Measurements from ENCODE around the gene EEF2.
A peak's percentile ranks its signal among the peaks of the same experiment; 100 is the strongest.
"Not testable (repeated sequence)": the region's sequence is repeated elsewhere in the genome, so short reads cannot be mapped to it uniquely, and the experiment has no call there.

Gene EEF2

DNA sequence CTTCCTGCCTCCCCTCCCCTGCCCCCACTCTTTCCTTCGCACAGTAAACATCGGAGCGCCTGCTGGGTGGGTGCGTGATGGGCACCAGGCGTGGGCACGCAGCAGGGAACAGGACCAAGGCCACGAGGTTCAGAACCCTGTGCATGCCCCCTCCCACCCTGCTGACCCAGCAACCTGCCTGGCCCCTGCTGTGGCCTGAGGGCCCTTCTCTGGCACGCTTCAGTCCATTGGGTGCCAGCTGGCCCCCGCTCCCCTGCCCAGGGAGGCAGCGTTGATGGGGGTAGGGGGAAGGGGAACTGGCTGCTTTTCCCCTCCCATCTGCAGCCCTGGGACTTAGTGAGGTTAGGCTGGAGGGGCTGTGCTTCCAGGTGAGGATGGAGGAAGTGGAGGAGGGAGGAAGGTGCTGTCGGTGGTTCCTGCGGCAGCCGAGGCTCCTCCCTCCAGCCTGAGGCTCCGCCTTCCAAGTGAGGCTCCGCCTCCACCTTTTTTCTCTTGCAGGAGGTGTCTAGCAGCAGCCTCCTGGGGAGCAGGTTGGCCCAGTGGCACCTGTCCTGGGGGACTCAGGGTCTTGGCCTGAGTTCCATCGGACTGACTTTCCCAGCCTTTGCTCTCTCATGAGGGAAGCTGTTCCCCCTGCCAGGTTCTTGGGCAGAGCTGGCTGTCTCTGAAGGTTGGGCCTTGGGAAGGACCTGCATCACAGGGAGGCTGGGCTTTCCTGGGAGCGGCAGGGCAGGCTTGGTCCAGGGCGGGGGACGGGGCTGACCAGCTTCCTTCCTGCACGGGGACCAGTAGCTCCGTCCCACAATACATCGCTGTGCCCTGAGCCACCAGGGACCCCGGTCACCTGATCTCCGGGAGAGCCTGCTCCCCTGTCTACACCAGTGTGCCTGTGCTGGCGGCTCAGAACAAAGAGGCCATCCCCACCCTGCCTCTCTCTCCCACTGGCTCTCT lies 29.6 kb upstream of the EEF2 start:
- no peak for DNase-seq (ENCODE audit: low spot score)

GRCh38 chr19:4013886-4014540 lies 28.8 kb upstream of the EEF2 start:
- no peak for DNase-seq (ENCODE audit: low spot score)

GRCh38 chr19:4012975-4013634 lies 27.8 kb upstream of the EEF2 start:
- DNase-seq (ENCODE audit: low spot score) = no peak

DNA sequence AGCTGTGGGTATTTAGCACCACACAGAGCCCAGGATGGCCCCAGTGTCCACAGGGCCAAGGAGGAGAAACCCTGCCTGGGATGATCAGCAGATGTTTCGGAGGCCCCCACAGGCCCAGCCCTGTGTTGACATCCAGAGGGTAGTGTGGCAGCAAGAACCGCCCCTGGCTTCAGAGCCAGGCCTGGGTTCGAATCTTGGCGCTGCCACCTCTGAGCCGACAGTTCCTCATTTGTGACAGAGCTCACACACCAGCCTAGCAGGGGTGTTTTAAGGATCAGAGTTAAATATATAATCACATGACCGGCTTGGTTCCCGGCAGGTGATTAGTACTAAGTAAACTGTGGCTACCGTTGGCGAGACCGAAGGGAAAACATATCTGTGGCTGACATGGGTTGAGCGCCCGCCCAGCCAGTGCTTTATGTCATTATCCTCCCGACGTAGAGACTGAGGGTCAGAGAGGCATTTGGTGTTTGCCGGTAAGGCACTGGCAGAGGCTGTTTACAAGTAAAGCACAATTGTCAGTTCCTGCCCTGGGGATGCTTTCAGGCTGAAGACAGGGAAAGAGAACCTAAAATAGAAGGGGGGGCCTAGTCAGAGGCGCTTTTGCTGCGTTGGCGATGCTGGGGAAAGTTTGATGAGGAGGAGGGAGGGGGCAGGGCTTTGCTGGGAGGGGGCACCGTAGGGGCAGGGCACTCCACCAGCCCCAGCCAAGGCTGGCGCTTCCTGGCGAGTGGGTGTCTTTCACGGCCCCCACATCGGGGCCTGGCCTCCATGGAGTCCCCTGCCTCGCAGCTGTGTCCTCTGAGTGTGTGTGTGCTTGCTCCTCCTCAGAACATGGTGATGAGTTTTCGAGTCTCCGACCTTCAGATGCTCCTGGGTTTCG lies 27.1 kb upstream of the EEF2 start:
- no peak for DNase-seq (ENCODE audit: low spot score)

DNA sequence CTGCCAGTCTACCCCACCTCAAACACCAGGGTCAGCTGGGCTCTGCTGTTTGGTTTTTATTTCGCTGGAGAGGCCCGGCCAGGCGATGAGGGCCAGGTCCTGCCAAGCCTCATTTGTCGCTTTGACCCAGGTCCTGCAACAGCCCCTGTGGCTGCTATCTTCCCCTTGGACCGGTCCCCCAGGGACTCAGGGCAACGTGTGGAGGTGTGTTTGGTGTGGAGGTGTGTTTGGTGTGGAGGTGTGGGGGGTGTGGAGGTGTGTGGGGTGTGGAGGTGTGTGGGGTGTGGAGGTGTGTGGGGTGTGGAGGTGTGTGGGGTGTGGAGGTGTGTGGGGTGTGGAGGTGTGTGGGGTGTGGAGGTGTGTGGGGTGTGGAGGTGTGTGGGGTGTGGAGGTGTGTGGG lies 26.2 kb upstream of the EEF2 start:
- DNase-seq (ENCODE audit: low spot score) = not testable (repeated sequence)

GRCh38 chr19:4010808-4011110 lies 25.5 kb upstream of the EEF2 start:
- no peak for DNase-seq (ENCODE audit: low spot score)

GRCh38 chr19:4009990-4010807 lies 24.9 kb upstream of the EEF2 start:
- DNase-seq (ENCODE audit: low spot score) = peak; percentile 48

DNA sequence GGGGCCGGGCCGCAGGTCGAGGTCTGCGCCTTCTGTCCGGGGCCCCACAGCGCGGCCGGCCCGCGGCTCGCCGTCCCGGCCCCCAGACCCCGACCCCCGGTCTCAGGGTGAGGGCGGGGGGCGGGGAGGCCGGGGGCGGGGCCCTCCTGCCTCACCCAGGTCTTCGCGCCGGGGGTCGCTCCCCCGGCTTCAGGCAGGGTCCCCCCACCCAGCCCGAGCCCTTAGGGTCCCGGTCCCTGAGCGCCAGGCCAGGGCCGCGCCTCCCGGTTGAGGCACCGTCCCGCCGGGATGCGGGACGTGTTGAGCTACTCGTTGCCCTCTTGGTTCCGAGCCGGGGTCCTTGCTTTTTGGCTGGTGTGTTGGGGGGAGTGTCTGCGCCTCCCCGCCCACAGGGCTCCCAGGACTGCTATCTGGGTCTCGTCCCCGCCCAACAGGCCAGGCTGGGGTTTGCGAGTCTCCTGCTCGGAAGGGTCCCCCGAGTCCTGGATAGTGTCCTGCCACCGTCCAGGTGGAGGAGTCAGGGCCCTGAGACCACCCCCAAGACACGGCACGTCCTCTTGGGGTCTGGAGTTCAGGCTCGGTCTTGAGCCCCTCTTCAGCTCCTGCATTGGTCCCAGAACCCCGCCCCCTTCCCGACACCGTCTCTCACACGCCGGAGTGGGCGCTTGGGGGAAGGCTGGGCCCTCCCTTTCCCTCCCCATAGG lies 22.7 kb upstream of the EEF2 start:
- DNase-seq (ENCODE audit: low spot score) = no peak

DNA sequence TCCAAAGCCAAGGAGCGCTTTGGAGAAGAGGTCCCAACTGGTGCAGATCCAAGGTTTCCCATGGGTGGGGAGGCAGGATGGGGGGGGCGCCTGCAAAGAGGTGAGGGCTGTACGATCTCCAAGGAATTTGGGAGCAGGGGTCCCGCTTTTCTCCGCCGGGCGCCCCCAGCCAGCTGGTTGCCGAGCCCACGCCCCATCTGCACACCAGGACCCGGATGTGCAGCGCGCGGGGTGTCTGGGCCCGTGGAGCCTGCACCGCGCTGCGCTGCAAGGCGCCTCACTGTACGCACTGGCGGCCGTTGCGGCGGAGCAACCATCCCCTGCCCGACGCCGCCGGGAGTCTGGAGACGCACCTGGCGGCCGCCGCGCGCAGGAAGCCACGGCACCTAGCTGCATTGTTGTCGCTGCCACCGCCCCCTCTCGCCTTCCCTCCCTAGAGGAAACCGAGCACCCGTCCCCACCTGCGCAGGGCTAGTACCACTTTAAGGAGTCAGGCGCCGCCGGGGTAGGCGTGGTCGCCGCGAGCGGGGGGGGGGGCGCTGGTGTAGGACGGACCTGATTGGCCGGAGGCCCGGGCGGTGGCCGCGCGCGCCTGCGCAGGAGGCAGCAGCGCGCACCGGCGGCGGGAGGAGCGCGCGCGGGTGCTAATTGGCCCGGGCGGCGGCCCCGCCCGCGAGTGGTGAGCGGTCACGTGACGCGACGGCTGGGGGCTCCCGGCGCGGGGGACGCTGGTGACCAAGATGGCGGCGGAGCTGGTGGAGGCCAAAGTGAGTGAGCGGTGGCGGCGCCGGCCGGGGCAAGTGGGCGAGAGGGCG lies 22.0 kb upstream of the EEF2 start, which contains the start of gene PIAS4:
Gene PIAS4, plus strand, starts transcription at position 716 of the 815 bp plus-strand sequence. Its CDS starts 25 bp downstream, at position 741.
- peak; percentile 100 for DNase-seq (ENCODE audit: low spot score)

DNA sequence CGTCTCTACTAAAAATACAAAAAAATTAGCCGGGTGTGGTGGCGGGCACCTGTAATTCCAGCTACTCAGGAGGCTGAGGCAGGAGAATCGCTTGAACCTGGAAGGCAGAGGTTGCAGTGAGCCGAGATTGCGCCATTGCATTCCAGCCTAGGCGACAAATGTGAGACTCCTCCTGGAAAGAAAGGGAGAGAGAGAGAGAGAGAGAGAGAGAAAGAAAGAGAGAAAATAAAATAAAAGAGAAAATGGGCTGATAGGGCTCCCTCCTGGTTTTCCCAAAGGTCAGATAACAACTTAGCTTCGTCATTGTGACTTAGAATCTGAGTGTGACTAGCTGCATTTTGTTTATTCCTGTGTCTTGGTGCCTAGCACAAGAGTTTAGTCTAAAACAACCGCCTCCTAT lies 20.2 kb upstream of the EEF2 start:
- DNase-seq (ENCODE audit: low spot score) = not testable (repeated sequence)

GRCh38 chr19:4000798-4001197 lies 15.5 kb upstream of the EEF2 start:
- DNase-seq (ENCODE audit: low spot score) = not testable (repeated sequence)

DNA sequence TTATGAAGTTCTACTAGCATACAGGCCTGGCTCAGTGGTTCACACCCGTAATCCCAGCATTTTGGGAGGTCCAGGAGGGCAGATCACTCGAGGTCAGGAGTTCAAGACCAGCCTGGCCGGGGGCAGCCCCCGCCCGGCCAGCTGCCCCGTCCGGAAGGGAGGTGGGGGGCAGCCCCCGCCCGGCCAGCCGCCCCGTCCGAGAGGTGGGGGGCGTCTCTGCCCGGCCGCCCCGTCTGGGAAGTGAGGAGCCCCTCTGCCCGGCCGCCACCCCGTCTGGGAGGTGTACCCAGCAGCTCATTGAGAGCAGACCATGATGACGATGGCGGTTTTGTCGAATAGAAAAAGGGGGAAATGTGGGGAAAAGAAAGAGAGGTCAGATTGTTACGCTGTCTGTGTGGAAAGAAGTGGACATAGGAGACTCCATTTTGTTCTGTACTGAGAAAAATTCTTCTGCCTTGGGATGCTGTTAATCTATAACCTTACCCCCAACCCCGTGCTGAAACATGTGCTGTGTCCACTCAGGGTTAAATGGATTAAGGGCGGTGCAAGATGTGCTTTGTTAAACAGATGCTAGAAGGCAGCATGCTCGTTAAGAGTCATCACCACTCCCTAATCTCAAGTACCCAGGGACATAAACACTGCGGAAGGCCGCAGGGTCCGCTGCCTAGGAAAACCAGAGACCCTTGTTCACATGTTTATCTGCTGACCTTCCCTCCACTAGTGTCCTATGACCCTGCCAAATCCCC lies 13.6 kb upstream of the EEF2 start:
- not testable (repeated sequence) for DNase-seq (ENCODE audit: low spot score)

DNA sequence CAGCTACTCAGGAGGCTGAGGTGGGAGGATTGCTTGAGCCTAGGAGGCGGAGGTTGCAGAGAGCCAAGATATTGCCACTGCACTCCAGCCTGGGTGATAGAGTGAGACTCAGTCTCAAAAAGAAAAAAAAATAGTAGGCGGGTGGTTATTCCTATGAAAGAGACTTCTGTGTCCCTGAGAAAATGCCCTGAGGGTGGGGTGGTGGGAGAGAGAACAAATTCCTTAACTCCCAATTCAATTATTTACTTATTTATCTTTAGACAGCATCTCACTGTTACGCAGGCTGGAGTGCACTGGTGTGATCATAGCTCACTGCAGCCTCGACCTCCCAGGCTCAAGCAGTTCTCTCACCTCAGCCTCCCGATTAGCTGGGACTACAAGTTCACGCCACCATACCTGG lies 10.3 kb upstream of the EEF2 start:
- no peak for DNase-seq (ENCODE audit: low spot score)

GRCh38 chr19:3990815-3991117 lies 5.5 kb upstream of the EEF2 start:
- no peak for DNase-seq (ENCODE audit: low spot score)

DNA sequence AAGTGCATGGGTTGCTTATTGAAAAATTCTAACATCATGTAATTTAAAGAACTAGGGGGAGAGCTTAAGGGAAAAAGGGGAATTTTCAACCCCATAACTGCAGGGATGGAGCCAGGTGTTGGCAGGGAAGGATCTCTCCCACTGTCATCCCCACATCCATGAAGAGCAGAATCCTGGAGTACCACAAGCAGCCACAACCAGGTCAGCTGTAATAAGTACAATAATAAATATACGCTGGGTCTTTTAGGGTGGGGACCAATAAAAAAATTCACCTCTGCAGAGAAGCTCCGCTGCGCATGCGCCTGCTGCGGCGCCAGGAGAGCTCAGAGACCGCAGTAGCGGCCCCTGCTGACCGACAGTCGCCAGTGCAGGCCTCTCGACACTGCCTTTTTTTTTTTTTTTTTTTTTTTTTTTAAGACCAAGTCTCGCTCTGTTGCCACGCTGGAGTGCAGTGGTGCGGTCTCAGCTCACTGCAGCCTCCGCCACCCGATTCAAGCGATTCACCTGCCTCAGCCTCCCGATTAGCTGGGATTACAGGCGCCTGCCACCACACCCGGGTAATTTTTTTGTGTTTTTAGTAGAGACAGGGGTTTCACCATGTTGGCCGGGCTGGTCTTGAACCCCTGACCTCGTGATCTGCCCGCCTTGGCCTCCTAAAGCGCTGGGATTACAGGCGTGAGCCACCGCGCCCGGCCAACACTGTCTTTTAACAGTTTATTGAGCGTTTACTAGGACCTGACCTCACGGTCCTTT lies 2.5 kb upstream of the EEF2 start:
- peak; percentile 90 for DNase-seq (ENCODE audit: low spot score)

- peak; percentile 69 for DNase-seq (ENCODE audit: low spot score)
Observed at GRCh38 chr19:3986260-3987041, 1.2 kb upstream of the EEF2 start.

DNA sequence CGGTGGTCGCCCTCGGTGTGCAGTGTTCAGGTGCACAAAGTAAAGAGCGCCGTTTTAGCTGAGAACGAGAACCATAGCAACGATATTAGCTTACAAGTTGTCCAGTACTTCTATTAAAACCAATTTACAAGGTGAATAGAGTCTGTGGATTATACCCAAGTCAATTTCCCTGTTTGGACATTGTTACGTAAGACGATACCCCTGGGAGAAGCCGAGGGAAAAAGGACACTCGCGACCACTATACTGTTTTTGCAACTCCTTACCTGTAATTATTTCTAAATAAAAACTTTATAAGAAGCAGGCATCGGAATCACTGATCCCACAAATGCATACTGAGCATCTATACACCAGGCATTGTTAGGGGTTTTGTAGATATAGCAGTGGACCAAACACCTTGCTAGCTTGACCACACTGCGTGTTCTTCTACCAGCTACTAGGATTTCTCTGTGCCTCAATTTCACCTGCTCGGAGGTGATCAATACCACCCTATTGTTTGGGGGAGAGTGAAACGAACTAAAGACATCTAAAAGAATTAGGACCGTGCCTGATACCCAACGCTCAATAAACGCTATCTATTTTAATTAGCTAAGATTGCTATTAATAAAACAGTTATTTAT lies 488 bp upstream of the EEF2 start:
- no peak for DNase-seq (ENCODE audit: low spot score)
